Activated CD4-positive, alpha-beta T cell treated with anti-CD3 and anti-CD28 coated beads for 48 hours (primary cell): ENCODE results near the gene PIM2.

ENCODE experiments used
- DNase-seq: peaks from one replicate; pipeline ENCODE4 v3.0.0-alpha.2; 2020

PIM2 gene

GRCh38 chrX:48918643-48919340 lies at the start of gene PIM2:
PIM2 (minus strand) TSS chrX:48919024; CDS start chrX:48918834, 190 bp downstream.
- peak; percentile 93 for DNase-seq

GRCh38 chrX:48968377-48968776 lies 49.6 kb upstream of the PIM2 start:
- DNase-seq = no peak

GRCh38 chrX:48966796-48967579 lies 48.2 kb upstream of the PIM2 start:
- DNase-seq = no peak

- DNase-seq = no peak
These were observed 47.1 kb upstream of the PIM2 start for GRCh38 chrX:48965959-48966358.

- DNase-seq = no peak
These were observed 42.8 kb upstream of the PIM2 start for GRCh38 chrX:48961585-48962091.

- no peak for DNase-seq
These were observed 41.5 kb upstream of the PIM2 start for GRCh38 chrX:48960291-48960690.

GRCh38 chrX:48958635-48959094 lies 39.8 kb upstream of the PIM2 start:
- DNase-seq = peak; percentile 34

GRCh38 chrX:48957827-48958634 lies 39.2 kb upstream of the PIM2 start:
- DNase-seq = peak; percentile 93

GRCh38 chrX:48957477-48957826 lies 38.6 kb upstream of the PIM2 start, which contains the start of gene OTUD5:
OTUD5 (minus strand) TSS chrX:48957607; CDS start chrX:48957570, 37 bp downstream.
- peak; percentile 81 for DNase-seq

GRCh38 chrX:48956728-48957414 lies 38.0 kb upstream of the PIM2 start:
- DNase-seq = peak; percentile 63

GRCh38 chrX:48948589-48948988 lies 29.8 kb upstream of the PIM2 start:
- DNase-seq = no peak

GRCh38 chrX:48945517-48946348 lies 26.9 kb upstream of the PIM2 start:
- DNase-seq = peak; percentile 54

- no peak for DNase-seq
These were observed 24.1 kb upstream of the PIM2 start for GRCh38 chrX:48942895-48943294.

- no peak for DNase-seq
These were observed 21.7 kb upstream of the PIM2 start for GRCh38 chrX:48940404-48940955.

- no peak for DNase-seq
These were observed 20.9 kb upstream of the PIM2 start for GRCh38 chrX:48939524-48940228.

GRCh38 chrX:48938721-48939425 lies 20.0 kb upstream of the PIM2 start:
- DNase-seq = peak; percentile 84

- peak; percentile 92 for DNase-seq
These were observed 18.5 kb upstream of the PIM2 start for GRCh38 chrX:48937054-48937907.

GRCh38 chrX:48936429-48937053 lies 17.7 kb upstream of the PIM2 start:
- DNase-seq = no peak
